ENCODE data around the gene GCM1. TPM values are rescaled to one million over a fixed set of nuclear protein-coding genes. Genes with fewer than 3 reads are reported as not detected.

GCM1 gene
- total and polyA plus RNA-seq, 9 of the 15 experiments (the other 6 are each of a cell fraction or from before 2014, with no cell fraction given): not detected

GRCh38 chr6:53095716-53096115 is 52.9 kb downstream of the GCM1 start:
- intact Hi-C loops (cut with micrococcal nuclease) (no loop called here), in situ Hi-C loops (cut with MboI) (no loop called here)
- no peak for DNase-seq (ENCODE audit: extremely low read depth in 1 of 4, low spot score in 3 of 4)
- Histone ChIP-seq H3K4me1 (replicated peaks in 1 of 2; ENCODE audit: control insufficient read depth in 2 of 2, insufficient read depth in 2 of 2, low read length in 2 of 2) (no peaks in the 10 kb centered on the region), H3K9me1 (ENCODE audit: control insufficient read depth, insufficient read depth, low read length) (no peaks in the 10 kb centered on the region), H3K27me3 (ENCODE audit: control insufficient read depth in 2 of 2, insufficient read depth in 2 of 2, low read length in 2 of 2) (no peaks in the 10 kb centered on the region), H2AFZ (ENCODE audit: low read depth, low read length) (no peak overlapping the region), H3K9me3 (replicated peaks; ENCODE audit: control insufficient read depth, insufficient read depth, low read depth, low read length) (no peaks in the 10 kb centered on the region), H3K4me3 (no peak overlapping the region), H3K36me3 (ENCODE audit: control insufficient read depth, insufficient read depth, low read length) (peaks cover 91% of the 10 kb centered on the region), H4K20me1 (replicated peaks; ENCODE audit: control insufficient read depth, insufficient read depth, low read length) (no peaks in the 10 kb centered on the region), H3K27ac (ENCODE audit: extremely low read depth, low read depth, low read length) (no peak overlapping the region), H3K4me2 (ENCODE audit: insufficient read depth, low read length) (no peak overlapping the region), H3K79me2 (ENCODE audit: control insufficient read depth, insufficient read depth, low read length) (no peaks in the 10 kb centered on the region), H3K9ac (ENCODE audit: insufficient read depth in 1 of 2, low read depth in 2 of 2, low read length in 2 of 2) (no peak overlapping the region)
- no TSS peak for BruUV-seq (replicated peaks)
- FAIRE-seq: no peak
- CTCF ChIA-PET (ENCODE audit: low intra/inter-chr PET ratio): no interaction called here
- 0% methylated on average over 1 of the region's 1 CpG for WGBS (ENCODE audit: insufficient coverage, low coverage, missing lambda C conversion rate)
- POLR2A ChIA-PET: interaction anchor here (0.6 kb wide), 1 partner anchor 431 kb away, joined by 5 read pairs; no protein-coding TSS in a partner anchor
- no peak for ATAC-seq
- TF ChIP-seq BCLAF1 (IDR thresholded peaks at IDR 0.05; ENCODE audit: borderline replicate concordance in 1 of 2, control insufficient read depth in 1 of 2, low read depth in 2 of 2, low read length in 1 of 2): no peak
- no peak for TF ChIP-seq PPARD (CRISPR knock-in tag; IDR thresholded peaks at IDR 0.05)
- no peak for TF ChIP-seq MED1 (CRISPR knock-in tag; IDR thresholded peaks at IDR 0.05; ENCODE audit: borderline replicate concordance)
- TF ChIP-seq NR2C2 (CRISPR knock-in tag; IDR thresholded peaks at IDR 0.05): no peak
- TF ChIP-seq NR2C2 (tag; IDR thresholded peaks at IDR 0.05): no peak
- TF ChIP-seq SMAD4 (CRISPR knock-in tag; conservative IDR thresholded peaks at IDR 0.05): no peak
- TF ChIP-seq IRF1 (CRISPR knock-in tag; IDR thresholded peaks at IDR 0.05; ENCODE audit: borderline replicate concordance): no peak
- no peak for TF ChIP-seq ELK1 (CRISPR knock-in tag; IDR thresholded peaks at IDR 0.05)
- TF ChIP-seq ZNF217 (CRISPR knock-in tag; IDR thresholded peaks at IDR 0.05): no peak
- no peak for TF ChIP-seq ZNF780A (CRISPR knock-in tag; IDR thresholded peaks at IDR 0.05)
- no peak for TF ChIP-seq KLF16 (IDR thresholded peaks at IDR 0.05)
- TF ChIP-seq SOX6 (IDR thresholded peaks at IDR 0.05): no peak
- no peak for TF ChIP-seq POLR2A (conservative IDR thresholded peaks at IDR 0.05)
- no peak for TF ChIP-seq YY1 (IDR thresholded peaks at IDR 0.05; ENCODE audit: borderline replicate concordance in 1 of 3, control insufficient read depth in 1 of 3, extremely low read depth in 1 of 3, insufficient read depth in 3 of 3, insufficient read length in 1 of 3, insufficient replicate concordance in 2 of 3, low read depth in 1 of 3, low read length in 2 of 3)
- no peak for TF ChIP-seq ZNF197 (CRISPR knock-in tag; IDR thresholded peaks at IDR 0.05; ENCODE audit: low read depth)
- no peak for TF ChIP-seq SIRT6 (IDR thresholded peaks at IDR 0.05; ENCODE audit: low read depth, low read length)
- no peak for TF ChIP-seq ZNF311 (CRISPR knock-in tag; IDR thresholded peaks at IDR 0.05)
- TF ChIP-seq ZNF507 (tag; conservative IDR thresholded peaks at IDR 0.05): no peak
